Cardiac septum (tissue), 1 donor: ENCODE measurements around the gene ERC2. TPM values are rescaled to one million over a fixed set of nuclear protein-coding genes. Genes with fewer than 3 reads are reported as not detected.

ENCODE experiments used
- DNase-seq: peaks from one replicate; pipeline ENCODE4 v3.0.0-alpha.2; 2020; ENCODE audit warnings: low spot score
- intact Hi-C: fragments of 100-400 bp; cut with DNase I; formaldehyde crosslinking; loops from one replicate; pipeline ENCODE4 v1.14.0; 2022
- total RNA-seq: library from RNA; stranded (reverse); fragmentation: NEBNext Ultra II Directional; extraction: Animal tissue kit (Norgen Biotek cat#: 25700); gene quantifications from one replicate; pipeline ENCODE4 v1.2.1, GENCODE V29; 2021
- donor health status: DM: no; HTN: no; CAD: no.

Gene ERC2
- total RNA-seq, 1 donor from 2014 or later, result 6.2 TPM

- no peak for DNase-seq
- intact Hi-C loops, result no loop called here
These were observed 582.5 kb downstream of the ERC2 start for GRCh38 chr3:55885721-55886120.

DNA sequence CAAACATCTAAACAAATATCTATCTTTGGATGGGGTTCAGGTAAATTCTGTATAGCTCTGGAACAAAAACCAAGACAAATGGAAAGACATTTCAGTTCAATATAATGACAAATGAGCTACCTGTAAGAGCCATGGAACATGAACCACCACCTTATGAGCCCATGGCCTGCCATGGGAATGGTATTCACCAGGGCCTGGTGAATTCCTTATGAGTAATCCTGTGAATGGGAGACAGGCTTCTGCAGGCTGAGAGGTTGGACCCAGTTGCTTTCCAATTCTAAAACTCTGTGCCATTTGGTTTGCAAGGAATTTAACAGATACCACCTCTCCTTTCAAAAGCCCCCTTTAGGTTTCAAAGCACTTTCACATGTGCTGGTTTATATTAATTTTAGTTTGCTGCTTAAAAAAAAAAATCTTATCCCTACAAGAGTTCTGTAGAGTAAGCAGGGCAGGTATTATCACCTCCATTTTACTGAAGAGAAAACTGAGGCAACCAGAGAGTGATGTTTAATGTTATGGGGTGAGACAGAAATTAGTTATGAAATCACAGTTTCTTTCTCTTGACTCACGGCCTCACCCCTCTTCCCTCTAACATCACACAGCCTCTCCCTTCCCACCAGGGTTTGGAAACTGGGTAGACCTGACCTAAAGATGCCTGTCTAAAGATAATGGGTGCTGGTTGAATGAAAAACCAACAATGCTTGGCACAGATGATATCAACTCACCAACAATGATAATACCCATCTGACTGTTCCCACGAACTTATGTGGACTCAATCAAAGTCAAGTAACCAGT is 583.6 kb downstream of the ERC2 start:
- intact Hi-C loops, result no loop called here
- DNase-seq, result no peak

DNA sequence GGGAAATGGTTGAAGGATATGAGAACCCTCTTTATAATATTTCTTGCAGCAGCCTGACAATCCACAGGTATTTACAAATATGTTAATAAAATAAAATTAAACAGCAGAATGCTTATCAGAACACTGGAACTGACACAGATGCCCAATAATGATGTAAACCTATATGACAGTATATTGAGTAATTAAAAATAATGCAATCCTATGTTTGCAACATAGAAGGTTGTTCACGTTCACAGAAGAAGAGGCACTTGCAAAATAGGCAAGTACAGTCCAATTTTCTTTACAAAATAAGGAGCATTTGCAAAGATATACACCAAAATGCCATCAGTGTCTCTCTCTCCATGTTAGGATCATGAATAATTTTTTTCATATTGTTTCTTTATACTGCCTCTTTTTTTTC is 584.2 kb downstream of the ERC2 start:
- intact Hi-C loops, result no loop called here
- DNase-seq, result no peak

DNA sequence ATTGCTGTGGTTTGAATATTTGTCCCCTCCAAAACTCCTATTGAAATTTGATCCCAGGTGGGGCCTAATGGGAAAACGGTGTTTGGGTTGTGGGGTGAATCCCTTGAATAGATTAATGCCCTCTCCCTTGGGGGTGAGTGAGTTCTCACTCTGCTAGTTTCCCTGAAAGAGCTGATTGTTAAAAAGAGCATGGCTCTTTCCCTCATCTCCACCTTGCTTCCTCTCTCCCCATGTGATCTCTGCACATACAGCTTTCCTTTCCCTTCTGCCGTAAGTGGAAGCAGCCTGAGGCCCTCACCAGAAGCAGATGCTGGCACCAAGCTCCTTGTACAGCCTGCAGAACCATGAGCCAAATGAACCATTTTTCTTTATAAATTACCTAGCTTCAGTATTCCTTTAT is 586.3 kb downstream of the ERC2 start:
- intact Hi-C loops, result no loop called here
- DNase-seq, result no peak

DNA sequence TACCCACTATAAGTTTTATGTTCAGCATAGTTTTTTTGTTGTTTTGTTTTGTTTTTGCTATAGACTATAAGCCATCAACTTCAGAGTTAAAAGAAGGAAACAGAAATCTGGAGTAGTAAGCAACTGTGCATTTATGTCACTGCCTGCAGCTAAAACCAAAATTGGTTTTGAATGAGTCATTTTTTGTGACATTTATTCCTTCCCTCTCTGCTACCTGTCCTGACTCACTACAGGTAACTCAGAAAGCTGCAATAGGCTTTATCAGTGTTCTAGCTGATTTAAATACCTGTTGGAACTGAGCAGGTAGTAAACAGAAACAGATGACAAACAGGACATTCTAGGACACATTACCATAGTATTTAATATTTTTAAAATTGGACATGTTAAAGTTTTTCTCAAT is 587.9 kb downstream of the ERC2 start:
- intact Hi-C loops, result no loop called here
- no peak for DNase-seq

DNA sequence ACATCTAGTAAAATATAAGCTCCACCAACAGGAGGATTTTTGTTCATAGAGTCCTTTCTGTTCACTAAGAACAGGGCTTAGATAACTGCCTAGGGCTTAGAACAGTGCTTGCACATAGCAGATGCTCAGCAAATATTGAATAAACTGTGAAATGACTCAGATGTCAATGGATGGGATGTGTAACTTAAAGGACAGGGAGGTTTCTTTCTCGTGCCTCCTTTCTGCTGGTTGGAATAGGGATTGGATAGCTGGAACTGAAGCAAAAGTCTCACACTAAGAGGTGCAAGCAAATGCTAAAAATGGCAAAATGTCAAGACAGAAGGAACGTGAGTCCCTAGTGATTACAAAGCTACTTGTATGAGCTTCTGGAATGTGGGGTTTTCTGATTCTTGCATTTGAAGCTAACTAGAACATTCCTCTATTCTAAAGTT is 588.4 kb downstream of the ERC2 start:
- DNase-seq, result no peak

DNA sequence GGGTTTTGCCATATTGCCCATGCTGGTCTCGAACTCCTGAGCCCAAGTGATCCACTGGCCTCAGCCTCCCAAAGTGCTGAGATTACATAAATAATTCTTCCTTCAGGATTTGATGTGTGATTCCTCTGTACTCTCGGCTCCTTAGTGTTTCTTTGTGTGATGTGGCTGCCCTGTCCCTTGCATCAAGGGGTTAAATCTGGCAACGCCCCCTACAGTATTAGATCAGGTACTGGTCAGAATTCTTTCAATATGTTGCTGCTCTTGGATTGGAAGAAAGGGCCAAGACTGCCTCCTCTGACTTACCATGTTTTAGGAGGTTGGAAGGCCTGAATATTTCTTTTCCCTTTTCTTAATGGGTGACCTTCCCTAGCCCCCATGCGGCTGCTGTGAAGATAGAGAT is 590.6 kb downstream of the ERC2 start:
- intact Hi-C loops, result no loop called here
- no peak for DNase-seq

More for the DNA sequence above, 588.4 kb downstream of the ERC2 start:
- intact Hi-C loops, result no loop called here

DNA sequence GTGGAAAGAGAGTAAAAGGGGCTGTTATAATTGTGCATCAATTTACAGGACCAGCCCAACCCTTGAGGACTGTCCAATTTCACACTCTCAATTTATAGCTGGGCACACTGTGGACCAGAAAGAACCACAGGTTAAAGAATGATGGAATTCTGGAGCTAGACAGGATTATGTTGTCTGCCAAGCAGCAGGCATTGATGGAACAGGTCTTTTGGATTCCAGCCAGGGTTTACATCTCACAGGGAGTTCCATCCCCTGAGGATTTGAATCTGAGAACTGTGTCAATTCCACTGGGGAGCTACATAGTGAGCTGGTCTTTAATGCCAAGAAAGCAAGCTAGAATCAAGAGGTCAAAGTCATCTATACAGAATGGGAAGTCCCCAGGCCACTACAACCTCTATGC is 591.7 kb downstream of the ERC2 start:
- no peak for DNase-seq
- intact Hi-C loops, result no loop called here

GRCh38 chr3:55875113-55875512 is 593.2 kb downstream of the ERC2 start:
- DNase-seq, result no peak
- intact Hi-C loops, result no loop called here

DNA sequence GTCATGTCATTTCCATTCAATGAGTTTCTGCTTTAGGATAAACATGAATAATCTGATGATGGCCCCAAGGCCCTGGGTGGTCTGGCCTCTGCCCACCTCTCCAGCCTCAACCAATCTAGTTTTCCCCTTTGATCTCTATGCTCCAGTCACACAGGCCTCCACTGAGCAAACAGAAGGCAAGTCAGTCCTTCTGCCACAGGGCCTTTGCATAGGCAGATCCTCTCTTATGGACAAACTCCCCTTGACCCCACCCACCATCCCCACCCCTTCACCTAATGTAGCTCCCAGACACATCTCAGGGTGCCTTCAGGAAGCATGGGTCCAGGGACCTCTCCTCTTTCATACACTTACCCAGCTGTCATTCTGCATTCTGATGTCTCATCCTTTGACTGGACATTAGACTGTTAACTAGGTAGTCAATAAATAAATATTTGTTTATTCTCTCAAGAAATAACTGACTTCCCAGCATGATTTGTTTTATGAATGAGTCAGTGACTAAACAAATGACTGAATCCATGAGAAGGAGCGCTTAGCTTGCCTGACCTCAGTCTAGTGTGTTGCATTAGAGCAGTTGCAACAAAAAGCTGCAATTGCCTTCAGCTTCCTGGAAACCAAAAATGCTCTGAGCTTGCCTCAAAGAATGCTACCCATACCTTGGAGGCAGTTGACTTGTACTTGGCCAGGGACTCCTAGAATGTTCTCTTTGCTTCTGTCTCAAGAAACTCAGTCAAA is 594.6 kb downstream of the ERC2 start:
- intact Hi-C loops, result no loop called here
- DNase-seq, result no peak

DNA sequence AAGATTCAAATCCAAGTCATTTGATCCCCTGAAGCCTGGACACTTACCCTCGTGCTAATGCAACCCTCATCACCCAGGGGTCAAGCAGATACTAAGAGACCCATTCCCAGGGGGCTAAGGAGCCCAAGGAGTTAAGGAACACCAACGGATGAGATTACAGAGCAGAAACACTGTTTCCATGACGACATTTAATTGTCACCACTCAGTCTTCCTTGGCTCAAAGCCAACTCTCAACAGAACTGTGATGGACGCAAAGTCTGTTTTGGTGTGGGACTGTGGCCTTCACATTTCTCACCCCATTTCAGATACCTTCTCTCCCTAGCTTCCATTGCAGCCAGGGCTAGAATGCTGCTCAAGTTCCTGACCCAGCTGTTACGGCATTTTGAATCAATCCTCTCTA is 597.7 kb downstream of the ERC2 start:
- intact Hi-C loops, result no loop called here

DNA sequence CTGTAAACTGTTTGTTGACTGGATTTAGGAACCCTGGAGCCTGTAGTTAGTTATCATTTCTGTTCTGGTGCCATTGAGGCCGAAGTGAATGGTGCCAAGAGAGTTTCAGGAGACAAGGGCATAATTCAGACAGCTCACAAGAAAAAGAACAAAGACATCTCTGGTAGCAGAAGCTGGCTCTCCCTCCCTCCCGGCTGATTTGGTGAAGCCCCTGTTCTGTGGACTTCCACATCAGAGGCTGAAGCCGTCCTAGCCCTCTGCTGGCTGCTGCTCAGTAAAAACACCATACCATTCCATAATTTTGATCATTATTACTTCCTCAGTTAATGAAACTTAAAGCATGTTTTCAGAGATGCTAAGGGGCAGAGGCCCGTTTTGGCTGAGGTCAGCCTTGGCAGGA is 599.9 kb downstream of the ERC2 start:
- intact Hi-C loops, result no loop called here
- DNase-seq, result no peak

More for the DNA sequence above, 597.7 kb downstream of the ERC2 start:
- no peak for DNase-seq

- DNase-seq, result no peak
- intact Hi-C loops, result no loop called here
These were observed 605.2 kb downstream of the ERC2 start for GRCh38 chr3:55863028-55863427.

GRCh38 chr3:55860049-55860721 is 608.1 kb downstream of the ERC2 start:
- intact Hi-C loops, result no loop called here
- no peak for DNase-seq

- no peak for DNase-seq
- intact Hi-C loops, result no loop called here
These were observed 609.0 kb downstream of the ERC2 start for GRCh38 chr3:55859305-55859704.

DNA sequence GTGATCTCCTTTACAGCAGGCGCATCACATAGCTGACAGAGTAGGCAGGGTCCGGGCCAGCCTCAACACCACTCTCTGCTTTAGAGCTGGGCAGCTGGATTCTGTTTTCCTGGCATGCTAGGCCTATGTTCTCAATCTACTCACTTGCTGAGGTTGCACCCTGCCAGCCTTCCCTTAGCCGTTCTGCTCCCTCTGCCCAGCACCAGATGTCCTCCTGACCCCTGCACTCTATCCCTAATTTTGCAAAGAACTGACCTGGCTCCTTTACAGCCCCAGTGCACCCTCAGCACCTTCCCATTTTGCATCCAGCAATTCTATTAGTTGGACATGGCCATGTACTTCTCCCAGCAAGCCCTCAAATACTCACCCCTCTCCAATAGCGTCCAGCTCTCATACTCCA is 609.5 kb downstream of the ERC2 start:
- no peak for DNase-seq
- intact Hi-C loops, result no loop called here

DNA sequence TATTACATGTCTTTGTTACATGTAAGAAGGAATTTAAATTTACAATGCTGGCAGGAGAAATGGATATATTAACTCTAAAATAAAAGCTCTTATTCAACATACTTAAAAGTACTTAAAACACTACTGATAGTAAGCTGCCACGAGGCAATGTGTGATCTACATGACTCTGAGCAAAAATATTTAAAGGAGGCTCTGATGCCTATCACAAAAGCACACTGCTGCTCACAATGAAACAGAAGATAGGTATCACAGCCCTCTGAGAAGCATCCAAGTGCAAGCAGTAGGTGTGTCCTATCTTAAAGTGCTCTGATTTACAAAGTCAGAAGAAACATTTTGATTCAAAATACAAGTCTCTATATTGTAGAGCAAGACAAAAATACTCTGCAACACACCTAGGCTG is 610.0 kb downstream of the ERC2 start:
- intact Hi-C loops, result no loop called here
- no peak for DNase-seq

- DNase-seq, result no peak
- intact Hi-C loops, result no loop called here
These were observed 610.6 kb downstream of the ERC2 start for GRCh38 chr3:55857633-55858032.

GRCh38 chr3:55855311-55855710 is 613.0 kb downstream of the ERC2 start:
- no peak for DNase-seq
- intact Hi-C loops, result no loop called here

DNA sequence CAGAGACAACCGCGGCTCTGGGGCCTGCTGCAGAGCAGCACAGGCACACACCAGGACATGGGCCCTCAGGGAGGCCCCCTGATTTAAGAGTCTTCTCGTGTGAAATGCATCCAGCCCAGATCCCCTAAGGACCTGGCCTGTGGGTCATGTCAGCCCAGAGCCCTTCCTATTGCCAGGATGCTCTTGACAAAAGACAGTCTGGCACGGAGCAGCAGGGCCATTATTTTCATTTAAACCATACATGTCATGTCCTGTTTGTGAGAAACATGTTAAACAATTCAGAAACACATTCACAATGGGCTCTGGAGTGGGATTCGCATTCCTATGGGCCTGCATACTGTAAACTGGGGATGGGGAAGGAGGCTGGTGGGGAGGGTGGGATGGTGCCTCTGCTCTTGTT is 613.8 kb downstream of the ERC2 start:
- DNase-seq, result no peak
- intact Hi-C loops, result no loop called here

- no peak for DNase-seq
- intact Hi-C loops, result no loop called here
These were observed 615.9 kb downstream of the ERC2 start for GRCh38 chr3:55852326-55852725.
